HG02852 (cell line): ENCODE measurements around the gene CELSR1.

ENCODE experiments used
- ATAC-seq: cut with Tn5 transposase; IDR thresholded peaks from one replicate; pipeline ENCODE4 v1.9.1; 2021; ENCODE audit warnings: mild to moderate bottlenecking, moderate library complexity; ENCODE audit not compliant: unreplicated experiment

CELSR1 gene

DNA sequence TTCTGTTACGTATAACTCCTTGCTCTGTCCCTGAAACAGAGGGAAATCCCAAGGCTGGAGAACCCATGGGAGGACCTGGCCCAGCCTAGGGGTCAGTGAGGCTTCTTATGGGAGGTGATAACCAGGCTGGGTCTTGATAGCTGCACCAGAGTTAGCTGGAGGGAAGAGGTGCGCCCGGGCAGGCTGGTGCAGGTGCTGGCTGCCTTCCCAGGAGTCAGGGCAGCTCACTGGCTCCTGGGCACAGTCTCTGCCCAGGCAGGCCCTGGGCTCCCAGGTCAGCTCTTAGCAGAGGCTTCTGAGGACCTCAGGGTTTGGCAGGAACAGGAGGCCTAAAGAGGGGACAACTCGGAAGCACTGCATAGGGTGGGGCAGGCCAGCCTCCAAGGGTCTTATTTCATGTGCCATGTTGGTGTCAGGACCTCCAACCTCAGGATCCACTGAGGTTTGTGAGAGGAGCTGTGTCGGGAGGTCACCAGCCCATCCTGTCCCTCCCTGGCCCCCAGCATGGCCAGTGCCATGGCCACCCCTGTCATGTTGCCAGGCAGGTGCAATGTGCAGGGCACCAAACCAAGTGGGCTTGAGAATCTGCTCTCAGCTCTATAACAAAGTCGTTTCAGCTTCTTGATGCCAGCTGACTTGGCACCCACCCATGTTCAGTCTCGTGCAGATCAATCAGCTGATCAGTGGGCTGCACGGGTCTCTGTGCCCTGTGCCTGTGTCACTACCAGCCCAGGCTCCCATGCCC is 20.5 kb upstream of the CELSR1 start:
- no peak for ATAC-seq

DNA sequence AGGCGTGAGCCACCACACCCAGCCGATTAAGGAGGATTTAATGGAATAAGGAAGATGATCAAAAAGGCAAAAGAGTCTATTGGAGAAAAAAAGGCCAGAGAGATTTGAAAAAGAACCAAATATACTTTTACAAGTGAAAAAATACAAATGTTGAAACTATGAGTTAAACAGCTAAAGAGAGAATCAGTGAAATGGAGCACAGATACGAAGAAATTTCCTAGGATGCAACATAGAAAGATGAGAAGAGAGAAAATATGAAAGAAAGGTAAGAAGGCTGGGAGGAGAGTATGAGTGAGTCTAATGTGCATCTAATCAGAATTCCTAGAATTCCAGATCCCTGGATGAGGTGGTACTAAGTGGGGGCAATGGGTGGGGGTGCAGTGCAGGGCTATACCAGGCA is 19.4 kb upstream of the CELSR1 start:
- ATAC-seq: no peak

DNA sequence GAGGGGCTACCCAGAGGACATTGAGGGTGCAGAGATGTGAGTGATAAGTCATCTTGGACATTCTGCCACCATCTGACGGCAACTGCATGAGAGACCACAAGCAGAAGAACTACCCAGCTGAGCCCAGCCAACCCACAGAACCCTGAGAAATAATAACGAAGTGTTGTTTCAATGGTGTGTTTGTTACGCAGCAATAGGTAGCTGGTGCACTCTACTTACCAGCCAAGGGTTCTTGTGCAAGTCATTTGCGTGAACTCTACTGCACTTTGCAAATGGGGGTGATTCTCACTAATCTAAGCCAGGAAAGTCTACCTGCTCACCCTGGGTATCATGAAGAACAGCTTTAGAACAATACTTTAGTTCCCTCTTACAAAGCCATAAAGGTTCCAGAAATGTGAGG is 15.8 kb upstream of the CELSR1 start:
- ATAC-seq: no peak

DNA sequence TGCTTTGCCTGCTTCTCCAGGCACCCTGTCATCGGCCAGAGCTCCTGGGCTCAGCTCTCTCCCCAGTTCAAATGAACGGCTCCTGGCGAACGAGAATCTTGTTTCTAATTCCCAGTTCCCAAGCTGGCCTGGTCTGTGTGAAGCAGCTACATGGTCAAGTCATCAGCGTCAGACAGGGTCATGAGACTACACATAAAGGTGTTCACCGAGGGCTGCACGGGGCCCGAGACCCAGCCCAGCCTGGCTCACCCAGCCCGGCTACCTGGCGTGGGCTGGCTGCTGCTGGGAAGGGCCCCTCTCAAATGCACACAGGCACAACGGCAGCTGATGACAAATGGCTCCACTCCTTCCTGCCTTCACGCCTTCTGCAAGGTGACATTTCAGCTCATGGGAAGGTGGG is 14.6 kb upstream of the CELSR1 start:
- no peak for ATAC-seq

DNA sequence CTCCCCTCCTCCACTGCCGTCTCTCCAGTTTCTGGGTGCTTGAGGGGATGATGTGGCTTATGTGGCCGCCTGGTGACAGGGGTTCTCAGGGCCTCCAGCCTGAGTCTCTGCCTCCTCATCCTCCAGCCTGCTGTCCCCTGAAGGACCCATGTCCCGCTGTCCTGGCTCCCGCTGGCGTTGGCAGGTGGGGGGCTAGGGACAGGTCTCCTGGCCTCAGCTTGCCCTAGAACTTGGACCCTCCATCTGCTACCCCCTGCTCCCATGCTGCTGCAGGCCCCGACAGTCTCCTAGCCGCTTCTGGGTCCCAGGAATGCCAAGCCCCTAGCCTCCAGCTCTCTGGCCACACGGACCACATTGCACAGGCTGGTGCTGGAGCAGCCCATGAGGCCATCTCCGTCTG is 13.9 kb upstream of the CELSR1 start:
- no peak for ATAC-seq

DNA sequence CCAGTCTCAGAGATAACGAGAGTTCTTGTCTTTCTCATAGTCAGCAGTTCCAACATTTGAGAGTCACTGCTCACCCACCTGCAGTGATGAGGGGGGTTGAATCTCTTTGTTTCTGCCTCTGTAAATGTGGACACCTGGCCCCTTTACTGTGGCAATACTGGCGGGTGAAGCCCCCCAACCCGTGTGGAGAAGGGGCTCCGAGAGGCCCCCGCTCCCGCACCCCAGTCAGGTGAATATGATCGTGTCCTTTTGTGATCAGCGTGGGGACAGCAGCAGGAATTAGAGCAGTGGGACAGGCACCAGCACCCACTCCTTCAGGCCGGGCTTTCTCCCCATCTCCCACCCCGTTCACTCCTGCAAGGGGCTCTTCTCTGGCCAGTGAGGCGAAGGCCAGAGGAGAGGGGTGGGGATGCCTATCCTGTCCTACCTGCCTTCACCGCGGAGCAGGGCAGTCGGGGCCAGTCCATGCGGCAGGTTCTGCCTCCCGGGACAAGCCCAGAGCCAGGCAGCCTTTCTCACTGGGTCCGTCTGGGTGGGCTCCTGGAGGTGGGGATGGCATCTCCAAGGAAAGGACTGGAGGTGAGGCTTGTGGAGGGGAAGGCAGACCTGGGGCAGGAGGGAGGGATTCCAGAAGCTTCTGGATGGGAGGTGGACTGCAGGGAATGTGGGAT is 12.7 kb upstream of the CELSR1 start:
- no peak for ATAC-seq

DNA sequence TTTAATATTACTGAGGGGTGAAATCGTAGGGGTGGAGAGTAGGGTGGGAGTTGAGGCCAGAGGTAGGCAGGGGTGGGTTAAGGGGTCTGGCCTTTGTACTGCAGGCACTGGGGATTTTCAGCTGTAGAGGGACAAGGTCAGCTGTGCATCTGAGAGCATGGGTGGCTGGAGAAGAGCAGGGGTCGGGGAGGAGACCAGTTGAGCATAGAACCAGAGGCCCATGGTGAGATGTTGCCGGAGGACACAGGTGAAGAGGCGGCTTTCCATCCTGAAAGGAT is 12.1 kb upstream of the CELSR1 start:
- no peak for ATAC-seq

DNA sequence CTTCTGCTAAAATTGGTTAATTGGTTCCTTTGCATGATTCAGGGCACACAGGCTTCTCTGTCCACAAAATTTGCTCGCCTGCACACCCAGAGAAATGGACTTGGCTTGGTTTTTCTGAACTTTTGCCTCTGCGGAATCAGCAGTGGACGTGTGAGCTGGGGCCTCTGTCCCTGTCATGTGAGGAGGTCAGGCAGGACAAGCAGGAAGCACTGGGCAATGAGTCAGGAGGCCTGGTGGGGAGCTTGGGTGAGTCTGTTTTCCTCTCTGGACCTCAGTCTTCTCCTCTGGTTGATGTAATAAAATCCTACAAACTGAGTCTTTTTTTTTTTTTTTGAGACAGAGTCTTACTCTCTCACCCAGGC is 10.4 kb upstream of the CELSR1 start:
- ATAC-seq: no peak

DNA sequence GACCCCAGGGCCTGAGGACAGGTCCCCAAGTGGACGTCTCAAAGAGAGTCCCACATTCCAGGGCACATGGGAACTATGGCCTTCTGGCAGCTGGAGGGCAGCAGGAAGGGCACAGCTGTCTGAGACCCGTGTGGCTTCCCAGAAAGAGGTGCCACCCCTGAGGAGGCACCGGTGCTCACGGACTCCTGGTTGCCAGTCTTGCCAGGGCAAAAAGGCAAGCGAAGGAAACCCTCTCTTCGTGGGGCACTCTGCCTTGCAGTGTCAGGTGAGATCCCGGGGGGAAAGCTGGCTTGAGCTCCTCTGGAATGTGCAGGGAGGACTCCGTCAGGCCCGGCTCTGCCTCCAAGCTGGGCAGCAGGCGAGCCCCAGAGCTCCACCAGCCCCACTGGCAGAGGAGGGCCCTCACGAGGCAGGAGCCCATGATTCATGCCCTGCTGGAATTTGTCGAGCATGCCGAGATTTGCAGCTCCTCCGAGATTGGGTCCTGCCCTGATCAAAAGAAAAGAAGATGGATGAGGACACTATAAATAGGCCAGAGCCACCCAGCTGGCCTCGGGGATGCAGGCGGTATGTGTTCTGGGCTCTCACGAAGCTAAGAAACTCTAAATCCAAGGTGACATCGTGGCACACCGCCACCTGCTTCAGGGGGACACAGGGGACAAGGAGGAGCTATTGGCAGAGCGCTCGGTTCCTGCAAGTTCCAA is 9.9 kb upstream of the CELSR1 start:
- ATAC-seq: no peak

DNA sequence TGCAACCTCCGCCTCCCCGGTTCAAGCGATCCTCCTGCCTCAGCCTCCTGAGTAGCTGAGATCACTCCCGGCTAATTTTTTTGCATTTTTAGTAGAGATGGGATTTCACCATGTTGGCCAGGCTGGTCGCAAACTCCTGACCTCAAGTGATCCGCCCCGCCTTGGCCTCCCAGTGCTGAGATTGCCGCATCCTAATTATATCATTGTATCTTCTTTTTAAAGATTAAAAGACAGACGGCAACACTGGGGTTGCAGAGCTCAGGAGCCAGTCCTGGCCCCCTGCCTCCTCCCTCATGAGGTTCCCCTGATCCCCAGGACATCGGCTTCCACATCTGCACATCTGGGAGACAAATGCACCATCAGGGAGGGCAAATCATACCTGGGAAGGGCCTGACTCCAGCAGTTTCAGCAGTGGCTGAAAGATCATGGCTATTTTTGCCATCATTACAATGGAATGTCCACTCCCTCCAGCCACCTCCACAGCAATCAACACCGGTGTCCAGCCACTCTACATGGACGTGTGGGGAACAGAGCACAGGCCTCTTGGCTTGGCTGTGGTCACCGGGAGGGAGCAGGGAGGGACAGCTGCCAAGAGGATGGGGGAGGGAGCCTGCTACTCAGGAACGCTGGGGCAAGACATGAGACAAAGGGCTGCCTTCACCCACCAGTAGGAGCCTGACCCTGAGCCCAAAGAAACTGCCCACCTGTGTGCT is 9.2 kb upstream of the CELSR1 start:
- ATAC-seq: no peak

DNA sequence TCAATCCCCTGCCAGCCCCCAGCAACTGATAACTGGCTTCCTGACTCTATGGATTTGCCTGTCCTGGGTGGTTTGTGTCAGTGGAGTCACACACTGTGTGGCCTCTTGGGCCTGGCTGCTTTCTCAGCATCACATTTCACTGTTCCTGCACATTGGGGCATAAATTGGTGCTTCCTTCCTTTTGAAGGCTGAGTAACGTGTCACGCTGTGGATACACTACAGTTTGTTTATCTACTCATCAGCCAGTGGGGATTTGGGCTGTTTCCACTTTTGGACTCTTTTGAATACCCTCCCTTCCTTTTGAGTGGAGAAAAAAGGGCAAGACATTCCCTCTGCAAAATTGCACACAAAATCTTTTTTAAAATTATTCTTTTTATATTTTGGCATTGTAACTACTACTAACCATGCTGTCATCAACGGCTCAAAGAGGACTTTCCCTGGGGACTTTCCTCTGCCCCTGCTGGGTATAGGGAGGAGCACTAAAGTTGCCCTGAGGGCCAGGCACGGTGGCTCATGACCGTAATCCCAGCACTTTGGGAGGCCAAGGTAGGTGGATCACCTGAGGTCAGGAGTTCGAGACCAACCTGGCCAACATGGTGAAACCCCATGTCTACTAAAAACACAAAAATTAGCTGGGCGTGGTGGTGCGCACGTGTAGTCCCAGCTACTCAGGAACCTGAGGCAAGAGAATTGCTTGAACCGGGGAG is 7.8 kb upstream of the CELSR1 start:
- no peak for ATAC-seq

DNA sequence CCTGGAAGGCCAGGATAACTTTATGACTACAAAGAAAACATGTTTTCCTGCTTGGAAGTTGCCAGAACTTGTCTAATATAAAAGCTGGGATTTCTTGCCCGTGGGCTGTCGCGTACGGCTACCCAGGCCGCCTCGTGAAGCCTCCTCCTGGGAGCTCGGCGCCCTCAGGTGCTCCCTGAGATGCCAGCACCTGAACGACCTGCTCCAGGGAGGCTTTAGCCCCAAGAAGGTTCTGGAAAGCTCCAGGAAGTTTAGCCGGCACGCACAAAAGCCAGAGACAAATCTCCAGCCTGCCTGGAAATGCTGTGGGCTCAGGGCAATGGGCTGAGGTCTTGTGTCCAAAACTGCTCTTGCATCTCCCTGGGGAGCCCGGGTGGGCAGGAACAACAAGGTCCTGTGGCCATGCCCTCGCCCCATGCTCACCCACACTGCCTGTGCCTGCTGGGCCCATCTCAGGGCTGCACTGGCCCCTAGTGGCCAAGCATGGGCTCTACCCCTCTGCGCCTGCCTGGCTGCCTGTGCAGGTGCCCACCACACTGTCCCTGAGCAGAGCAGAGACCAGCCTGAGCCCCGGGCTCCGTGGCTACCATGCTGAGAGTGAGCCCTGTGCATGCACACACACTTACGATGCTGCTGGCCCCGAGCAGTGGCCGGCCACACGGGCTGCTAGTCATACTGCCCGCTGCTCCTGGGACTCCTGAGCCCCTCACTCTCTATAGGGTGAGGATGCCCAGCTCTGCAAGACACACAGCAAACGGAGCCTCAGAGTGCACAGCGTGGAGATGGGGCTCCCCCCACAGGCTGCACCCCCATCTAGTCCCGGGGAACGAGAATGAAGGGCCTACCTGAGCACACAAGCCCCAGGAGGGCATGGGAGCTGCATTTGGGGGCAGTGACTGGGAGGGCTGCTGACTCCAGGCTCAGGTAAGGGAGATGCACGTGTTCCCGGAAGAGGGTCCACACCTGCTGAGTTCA is 4.9 kb upstream of the CELSR1 start:
- no peak for ATAC-seq

DNA sequence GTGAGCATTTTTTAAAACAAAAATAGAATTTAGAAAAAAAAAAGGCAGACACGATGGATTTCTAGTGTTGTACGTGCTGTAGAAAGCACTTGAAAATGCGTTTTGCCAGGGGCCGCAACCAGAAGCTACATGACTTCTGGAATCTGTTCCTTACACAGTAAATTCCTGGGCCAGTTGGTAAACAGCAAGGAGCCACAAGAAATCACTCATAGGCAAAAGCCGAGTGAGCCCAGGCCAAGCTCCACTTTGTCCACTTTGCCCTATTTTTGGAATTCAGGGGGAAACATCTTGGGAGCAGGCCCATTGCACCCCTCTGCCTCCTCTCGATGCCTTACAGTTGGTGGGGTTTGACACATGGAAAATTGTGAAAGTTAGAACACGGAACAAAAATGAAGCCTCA is 4.1 kb upstream of the CELSR1 start:
- ATAC-seq: no peak

DNA sequence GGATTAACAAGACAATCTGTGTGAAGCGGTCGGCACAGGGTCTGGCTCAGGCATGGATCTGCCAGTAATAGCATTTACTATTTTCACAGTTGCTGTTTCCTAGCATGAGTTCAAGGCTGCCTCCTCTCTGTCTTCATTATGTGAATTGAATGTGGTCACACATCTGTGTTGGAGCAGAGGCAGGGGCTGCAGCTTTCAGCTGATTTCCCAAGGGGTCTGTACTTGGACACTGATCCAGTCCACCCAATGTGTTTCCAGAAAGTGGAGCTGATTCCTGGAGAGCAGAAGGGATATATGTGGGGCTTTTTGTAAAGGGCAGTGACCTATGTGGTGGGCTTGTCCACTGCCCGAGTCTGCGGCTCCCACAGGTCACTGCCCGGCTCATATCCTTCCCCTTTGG is 3.5 kb upstream of the CELSR1 start:
- ATAC-seq: no peak

DNA sequence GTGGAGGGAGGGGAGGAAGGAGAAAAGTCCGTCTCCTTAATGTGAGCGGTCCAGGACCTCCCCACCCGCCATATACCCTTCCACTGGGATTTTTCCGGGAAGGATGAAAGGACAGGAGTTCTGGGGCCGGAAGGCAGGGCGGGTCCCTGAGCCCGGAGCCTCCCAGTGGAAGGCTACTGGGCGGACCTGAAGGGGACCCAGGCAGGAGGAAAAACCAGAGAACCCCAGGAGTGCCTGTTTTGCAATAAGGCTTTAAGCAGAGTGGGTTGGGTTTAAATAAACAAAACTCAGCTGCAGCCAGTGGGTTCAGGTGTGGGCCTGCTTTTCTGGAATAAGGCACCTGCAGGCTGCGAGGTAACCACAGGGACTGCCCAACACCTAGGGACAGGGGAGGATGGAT is 1.7 kb upstream of the CELSR1 start:
- ATAC-seq: no peak

DNA sequence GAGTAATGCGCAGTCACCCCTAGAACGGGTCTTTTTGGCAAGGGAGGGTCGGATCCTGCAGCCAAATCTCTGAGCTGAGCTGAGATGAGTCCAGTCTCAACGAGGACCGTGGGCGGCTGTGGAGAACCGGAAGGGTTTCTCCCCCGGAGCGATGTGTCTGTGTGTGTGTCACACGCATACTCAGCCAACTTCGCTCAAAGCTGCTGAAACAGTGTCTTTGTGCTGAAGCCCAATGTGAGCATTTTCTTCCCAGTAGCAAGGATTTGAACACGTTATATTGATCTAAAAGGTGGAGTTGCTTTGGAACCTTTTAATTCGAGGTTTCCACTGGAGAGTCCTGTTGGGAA is 1.4 kb upstream of the CELSR1 start:
- ATAC-seq: no peak

DNA sequence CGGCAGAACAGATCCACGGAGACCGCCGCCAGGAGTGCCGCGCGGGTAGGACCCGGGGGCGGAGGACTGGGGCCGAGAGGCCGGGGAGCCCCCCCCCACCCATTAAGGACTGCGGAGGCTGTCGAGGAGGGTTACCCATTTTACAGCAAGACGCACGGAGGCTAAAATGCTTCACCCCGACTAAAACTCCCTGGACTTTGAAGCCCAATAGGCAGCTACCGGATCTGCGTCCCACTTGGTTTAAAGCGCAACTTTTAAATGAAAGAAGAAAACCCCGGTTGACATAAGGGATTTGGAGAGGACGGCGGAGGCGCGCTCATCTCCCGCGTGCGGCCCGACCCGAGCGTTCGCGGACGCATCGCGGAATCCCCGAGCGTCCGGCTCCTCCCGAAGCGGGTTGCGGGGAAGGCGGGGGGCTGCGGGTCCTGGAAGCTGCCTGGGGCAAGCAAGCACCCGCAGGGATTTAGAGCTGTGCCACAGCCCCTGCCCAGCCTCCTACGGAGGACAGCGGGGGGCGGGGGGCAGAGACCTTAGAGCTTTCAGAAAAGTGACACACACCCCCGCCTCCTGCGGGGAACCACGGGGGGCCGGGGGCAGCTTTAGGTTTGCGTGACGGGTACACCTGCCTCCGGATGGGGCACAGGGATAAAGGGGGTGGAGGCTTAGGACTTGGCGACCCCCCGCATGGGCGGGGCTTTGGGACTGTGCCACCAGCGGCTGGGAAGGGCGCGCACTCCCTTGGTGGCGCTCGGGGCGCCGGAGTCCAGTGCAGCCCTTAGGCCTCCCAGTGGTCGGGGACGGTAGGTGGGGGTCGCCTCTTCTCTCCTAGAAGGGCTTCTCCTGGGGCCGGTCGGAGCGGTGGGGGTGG is 760 bp upstream of the CELSR1 start:
- no peak for ATAC-seq

DNA sequence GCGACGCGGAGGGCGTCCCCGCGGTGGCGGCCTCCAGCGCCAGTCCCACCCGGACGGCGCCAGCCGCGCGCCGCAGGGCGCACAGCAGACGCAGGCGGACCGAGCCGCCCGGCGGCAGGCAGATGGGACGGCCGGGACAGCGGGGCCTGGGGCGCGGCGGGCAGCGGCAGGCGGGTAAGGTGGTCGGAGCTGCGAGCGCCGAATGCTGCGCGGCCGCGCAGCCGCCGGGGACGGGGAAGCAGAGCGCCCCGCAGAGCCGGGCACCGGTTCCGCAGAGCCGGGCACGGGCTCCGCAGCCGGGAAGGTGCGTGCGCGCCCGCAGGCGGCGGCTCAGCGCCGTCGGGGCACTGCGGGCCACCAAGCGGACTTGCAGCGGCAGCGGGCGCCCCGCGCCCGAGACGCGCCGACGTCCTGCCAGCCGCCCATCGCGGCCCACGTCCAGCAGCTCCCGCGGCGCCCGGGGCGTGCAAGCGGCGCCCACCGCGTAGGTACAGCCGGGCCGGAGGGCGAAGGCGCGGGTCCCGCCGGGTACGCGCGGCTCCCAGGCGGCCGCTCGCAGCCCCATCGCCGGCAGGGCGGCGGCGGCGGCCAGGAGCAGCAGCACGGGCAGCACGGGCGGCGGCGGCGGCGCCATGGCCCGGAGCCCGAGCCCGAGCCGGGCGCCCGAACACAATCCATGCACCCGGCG is 739 bp downstream of the CELSR1 start:
- ATAC-seq: no peak
